C4-2B (cell line): ENCODE results near the gene RHEB.
A peak's percentile ranks its signal among the peaks of the same experiment; 100 is the strongest.

Source experiments
- H3K27ac ChIP-seq: fragments of 450-650 bp; 2 replicates; pipeline ENCODE4 v1.5.1; 2017
- CTCF ChIP-seq: fragments of 450-650 bp; conservative IDR thresholded peaks from 2 replicates; pipeline ENCODE4 v1.5.1; 2017; ENCODE audit warnings: mild to moderate bottlenecking
- ZFX ChIP-seq: fragments of 450-650 bp; IDR thresholded peaks from 2 replicates; pipeline ENCODE4 v1.6.1; 2017

Gene RHEB

GRCh38 chr7:151501676-151502075 lies 18.0 kb downstream of the RHEB start:
- no peak for TF ChIP-seq CTCF
- TF ChIP-seq ZFX, result no peak
- H3K27ac ChIP-seq, result no peak overlapping the region

- no peak for TF ChIP-seq ZFX
- TF ChIP-seq CTCF, result no peak
- H3K27ac ChIP-seq, result no peak overlapping the region
Measured at GRCh38 chr7:151498495-151498894, 21.2 kb downstream of the RHEB start.

GRCh38 chr7:151497306-151497871 lies 22.3 kb downstream of the RHEB start:
- TF ChIP-seq CTCF, result no peak
- no peak for TF ChIP-seq ZFX
- no peak overlapping the region for H3K27ac ChIP-seq

GRCh38 chr7:151495360-151495759 lies 24.3 kb downstream of the RHEB start:
- TF ChIP-seq CTCF, result no peak
- TF ChIP-seq ZFX, result no peak
- peak overlapping the region; percentile 7 for H3K27ac ChIP-seq

- peak overlapping the region; percentile 38; the same call in 1 of the 2 replicates for H3K27ac ChIP-seq
- TF ChIP-seq CTCF (no peak), ZFX (no peak)
Measured at GRCh38 chr7:151494298-151495284, 25.1 kb downstream of the RHEB start.

- TF ChIP-seq ZFX (no peak), CTCF (no peak)
- H3K27ac ChIP-seq, result no peak overlapping the region
Measured at GRCh38 chr7:151493083-151493482, 26.6 kb downstream of the RHEB start.

- TF ChIP-seq ZFX (no peak), CTCF (no peak)
- no peak overlapping the region for H3K27ac ChIP-seq
Measured at GRCh38 chr7:151491859-151492258, 27.8 kb downstream of the RHEB start.
